Esophagus squamous epithelium (tissue), 5 donors: ENCODE results near the gene OR52R1. TPM values are rescaled to one million over a fixed set of nuclear protein-coding genes. Genes with fewer than 3 reads are reported as not detected.

Experiments used
- DNase-seq: peaks from one replicate; lab custom pipeline; 2025; lab: John Stamatoyannopoulos, UW
- H3K27ac ChIP-seq, 4 donors: fragments of 200-600 bp; sonication (generic); one replicate each; pipeline ENCODE4 v1.5.1; 2016 to 2019; ENCODE audit warnings: mild to moderate bottlenecking in 1 of 4
- H3K27me3 ChIP-seq, 4 donors: fragments of 200-600 bp; sonication (generic); 1 replicate in 3 of 4; 2 replicates in 1 of 4; pipeline versions ENCODE4 v1.5.1 to v1.6.0; 2017 to 2021; ENCODE audit warnings: antibody characterized with exemption in 1 of 4
- H3K36me3 ChIP-seq, 3 donors: fragments of 200-600 bp; sonication (generic); one replicate each; pipeline ENCODE4 v1.5.1; 2016 to 2019
- H3K4me1 ChIP-seq, 3 donors: fragments of 200-600 bp; sonication (generic); one replicate each; pipeline ENCODE4 v1.5.1; 2017 to 2019
- H3K4me3 ChIP-seq, 4 donors: fragments of 200-600 bp; sonication (generic); 1 replicate in 3 of 4; 2 replicates in 1 of 4; pipeline ENCODE4 v1.5.1; 2016 to 2019; ENCODE audit warnings: mild to moderate bottlenecking in 2 of 4, moderate library complexity in 1 of 4
- H3K9me3 ChIP-seq, 3 donors: fragments of 200-600 bp; sonication (generic); one replicate each; pipeline ENCODE4 v1.5.1; 2016 to 2019
- POLR2A ChIP-seq, 4 donors: fragments of 450-650 bp; IDR thresholded peaks; one replicate each; pipeline ENCODE4 v1.6.1; 2017; ENCODE audit warnings: antibody characterized with exemption in 4 of 4, mild to moderate bottlenecking in 4 of 4, moderate library complexity in 3 of 4
- WGBS, 2 donors: methylation state at CpG; one replicate each; pipeline ENCODE4 v1.1.5; 2018; 5-methylcytosine and 5-hydroxymethylcytosine counted together
- intact Hi-C: fragments of 100-400 bp; cut with DNase I; formaldehyde crosslinking; loops from one replicate; pipeline ENCODE4 v1.15.0; 2022
- small RNA-seq, 4 donors: library from RNA; depleted of rRNA; stranded (forward); fragments of <200 nt; gene quantifications; one replicate each; pipeline ENCODE3, GENCODE V24; 2016
- total RNA-seq, 4 donors: library from RNA; depleted of rRNA; stranded (reverse); fragments of >200 nt; gene quantifications; one replicate each; pipeline ENCODE4 v1.1.0, GENCODE V29; 2016
- TF ChIP-seq, protein P1 (sequence below), 6 experiments: fragments of 450-650 bp in 4 of 6; fragments of 200-600 bp in 2 of 6; sonication (generic) in 2 of 6; IDR thresholded peaks; one replicate each; pipeline ENCODE4 v1.5.1; 2016 to 2019; ENCODE audit warnings: antibody characterized with exemption in 6 of 6, mild to moderate bottlenecking in 4 of 6, moderate library complexity in 4 of 6
- donor health status: DM: yes; HTN: yes; CAD: no.

The OR52R1 gene
- total RNA-seq, 4 donors from 2014 or later, result not detected

DNA sequence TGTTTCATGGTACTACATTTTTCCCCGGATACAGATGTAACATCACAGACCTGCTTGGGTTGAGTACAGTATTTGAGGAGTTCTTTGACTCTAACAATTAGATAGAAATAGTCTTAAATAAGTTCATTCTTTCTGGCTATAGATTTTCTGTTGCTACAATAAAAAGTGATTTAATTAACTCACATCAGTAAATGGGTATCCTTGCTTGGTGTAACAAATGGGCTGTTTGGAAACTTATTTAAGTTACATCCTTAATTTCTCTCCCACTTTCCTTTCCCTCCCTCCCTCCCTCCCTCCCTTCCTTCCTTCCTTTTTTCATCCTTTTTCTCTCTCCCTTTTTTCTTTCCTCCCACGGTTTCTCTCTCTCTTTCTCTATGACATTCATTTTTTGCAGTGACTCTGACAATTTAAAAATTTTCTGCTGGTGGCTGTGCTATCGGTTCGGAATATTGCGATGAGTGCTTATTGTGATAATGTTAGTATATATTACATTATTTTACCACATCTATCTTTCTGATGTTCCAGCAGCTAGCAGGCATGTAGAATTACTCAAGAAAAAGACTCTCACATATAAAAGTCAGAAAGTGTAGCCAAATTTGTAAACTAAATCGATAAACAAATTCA is 37.6 kb downstream of the OR52R1 start:
- H3K9me3 ChIP-seq, result no peaks in the 10 kb centered on the region
- TF ChIP-seq, protein P1, sequence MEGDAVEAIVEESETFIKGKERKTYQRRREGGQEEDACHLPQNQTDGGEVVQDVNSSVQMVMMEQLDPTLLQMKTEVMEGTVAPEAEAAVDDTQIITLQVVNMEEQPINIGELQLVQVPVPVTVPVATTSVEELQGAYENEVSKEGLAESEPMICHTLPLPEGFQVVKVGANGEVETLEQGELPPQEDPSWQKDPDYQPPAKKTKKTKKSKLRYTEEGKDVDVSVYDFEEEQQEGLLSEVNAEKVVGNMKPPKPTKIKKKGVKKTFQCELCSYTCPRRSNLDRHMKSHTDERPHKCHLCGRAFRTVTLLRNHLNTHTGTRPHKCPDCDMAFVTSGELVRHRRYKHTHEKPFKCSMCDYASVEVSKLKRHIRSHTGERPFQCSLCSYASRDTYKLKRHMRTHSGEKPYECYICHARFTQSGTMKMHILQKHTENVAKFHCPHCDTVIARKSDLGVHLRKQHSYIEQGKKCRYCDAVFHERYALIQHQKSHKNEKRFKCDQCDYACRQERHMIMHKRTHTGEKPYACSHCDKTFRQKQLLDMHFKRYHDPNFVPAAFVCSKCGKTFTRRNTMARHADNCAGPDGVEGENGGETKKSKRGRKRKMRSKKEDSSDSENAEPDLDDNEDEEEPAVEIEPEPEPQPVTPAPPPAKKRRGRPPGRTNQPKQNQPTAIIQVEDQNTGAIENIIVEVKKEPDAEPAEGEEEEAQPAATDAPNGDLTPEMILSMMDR (IDR thresholded peaks at IDR 0.05), result no peak
- no peak for TF ChIP-seq POLR2A (IDR thresholded peaks at IDR 0.05)
- intact Hi-C loops, result no loop called here
- H3K4me1 ChIP-seq, result no peaks in the 10 kb centered on the region
- no peak for DNase-seq
- no peaks in the 10 kb centered on the region for H3K27me3 ChIP-seq
- H3K27ac ChIP-seq, result no peak overlapping the region
- no peak overlapping the region for H3K4me3 ChIP-seq
- H3K36me3 ChIP-seq, result no peaks in the 10 kb centered on the region
- 77 to 80% methylated on average over 6 of the region's 6 CpGs for WGBS, 2 donors

DNA sequence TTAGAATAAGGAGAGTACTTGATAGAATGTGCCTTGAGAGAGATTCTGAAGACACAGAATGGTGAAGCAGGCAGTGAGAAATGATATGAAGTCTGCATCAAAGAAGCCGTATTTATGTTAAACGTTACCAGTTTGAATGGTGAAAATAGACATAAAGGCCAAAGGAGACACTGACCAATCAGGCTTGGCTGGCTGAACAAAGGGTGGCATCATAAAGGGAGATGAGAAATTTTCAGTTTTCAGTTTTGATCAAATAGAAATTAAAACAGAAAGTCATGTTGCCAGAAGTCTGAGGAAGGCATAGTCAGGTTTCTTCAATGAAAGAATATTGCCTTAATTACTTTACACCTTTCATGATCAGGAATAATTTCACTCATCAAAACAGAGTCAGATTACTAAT is 41.1 kb downstream of the OR52R1 start:
- Histone ChIP-seq H3K9me3 (no peaks in the 10 kb centered on the region), H3K27me3 (no peaks in the 10 kb centered on the region), H3K36me3 (no peaks in the 10 kb centered on the region), H3K4me3 (no peak overlapping the region), H3K27ac (no peak overlapping the region), H3K4me1 (no peaks in the 10 kb centered on the region)
- DNase-seq, result no peak
- intact Hi-C loops, result no loop called here
- whole genome bisulfite sequencing, 2 donors, result 49 to 63% methylated on average over 2 of the region's 2 CpGs
- TF ChIP-seq POLR2A (IDR thresholded peaks at IDR 0.05), result no peak

Small RNAs within 50 kb of the gene (small RNA-seq; reads per million reads assigned to genes)
- 0 to 0.15 (median 0) reads per million in 4 donors for gene RF00091

Other genes starting within 250 kb of the OR52R1 start
- gene OR52I2, start 222.6 kb downstream of the OR52R1 start, total RNA-seq, result not detected
- gene OR52I1, start 210.3 kb downstream of the OR52R1 start, total RNA-seq, result not detected
- gene TRIM68, start 196.1 kb downstream of the OR52R1 start, total RNA-seq, result 10 to 100 TPM in 2 of 4 donors, 1 to 10 TPM in 2; 6.2 to 12.1 (median 10.0) TPM
- not detected for gene OR51D1, start 166.9 kb downstream of the OR52R1 start, total RNA-seq
- gene OR51E1, start 160.4 kb downstream of the OR52R1 start, total RNA-seq, result under 1 TPM in 1 of 4 donors, not detected in 3; 0.12 TPM
- under 1 TPM in 1 of 4 donors, not detected in 3; 0.21 TPM for gene OR51E2, start 106.5 kb downstream of the OR52R1 start, total RNA-seq
- not detected for gene MMP26, start 99.6 kb downstream of the OR52R1 start, total RNA-seq
- gene OR51F1, start 34.4 kb downstream of the OR52R1 start, total RNA-seq, result not detected
- gene OR51F2, start 16.9 kb upstream of the OR52R1 start, total RNA-seq, result not detected
- not detected for gene OR51S1, start 44.8 kb upstream of the OR52R1 start, total RNA-seq
- gene OR51T1, start 77.5 kb upstream of the OR52R1 start, total RNA-seq, result not detected
- not detected for gene OR51A7, start 99.4 kb upstream of the OR52R1 start, total RNA-seq
- not detected for gene OR51G2, start 115.0 kb upstream of the OR52R1 start, total RNA-seq
- gene OR51G1, start 120.0 kb upstream of the OR52R1 start, total RNA-seq, result not detected
- gene OR51A4, start 143.2 kb upstream of the OR52R1 start, total RNA-seq, result not detected
- gene OR51A2, start 151.3 kb upstream of the OR52R1 start, total RNA-seq, result not detected
- not detected for gene OR51L1, start 190.5 kb upstream of the OR52R1 start, total RNA-seq
- not detected for gene OR52J3, start 242.1 kb upstream of the OR52R1 start, total RNA-seq